Skeletal muscle cell (primary cell): ENCODE measurements around the gene FARSB.

Experiments used
- DNase-seq: peaks from one replicate; pipeline ENCODE4 v3.0.0-alpha.2; 2010; ENCODE audit warnings: low read depth
- H3K4me3 ChIP-seq: 2 replicates; pipeline ENCODE4 v1.5.1; 2011; ENCODE audit warnings: low read depth, mild to moderate bottlenecking, control low read depth, low read length, moderate library complexity

FARSB gene

GRCh38 chr2:222566229-222566628, 89.7 kb downstream of the FARSB start:
- H3K4me3 ChIP-seq = no peak overlapping the region
- no peak for DNase-seq

GRCh38 chr2:222563936-222564335, 92.0 kb downstream of the FARSB start:
- H3K4me3 ChIP-seq = no peak overlapping the region
- DNase-seq = no peak

- no peak overlapping the region for H3K4me3 ChIP-seq
- no peak for DNase-seq
Measured at GRCh38 chr2:222563106-222563718, 92.7 kb downstream of the FARSB start.

- H3K4me3 ChIP-seq = no peak overlapping the region
- DNase-seq = no peak
Measured at GRCh38 chr2:222561817-222562645, 93.9 kb downstream of the FARSB start.

GRCh38 chr2:222561151-222561550, 94.7 kb downstream of the FARSB start:
- no peak for DNase-seq
- H3K4me3 ChIP-seq = no peak overlapping the region

- no peak for DNase-seq
- H3K4me3 ChIP-seq = no peak overlapping the region
Measured at GRCh38 chr2:222554517-222554916, 101.4 kb downstream of the FARSB start.

- no peak for DNase-seq
- no peak overlapping the region for H3K4me3 ChIP-seq
Measured at GRCh38 chr2:222548992-222549391, 106.9 kb downstream of the FARSB start.

- H3K4me3 ChIP-seq = no peak overlapping the region
- no peak for DNase-seq
Measured at GRCh38 chr2:222547083-222547482, 108.8 kb downstream of the FARSB start.

GRCh38 chr2:222545823-222546795, 109.8 kb downstream of the FARSB start:
- no peak for DNase-seq
- no peak overlapping the region for H3K4me3 ChIP-seq

- no peak for DNase-seq
- no peak overlapping the region for H3K4me3 ChIP-seq
Measured at GRCh38 chr2:222544661-222545060, 111.2 kb downstream of the FARSB start.

GRCh38 chr2:222538535-222538934, 117.4 kb downstream of the FARSB start:
- no peak for DNase-seq
- H3K4me3 ChIP-seq = no peak overlapping the region

- no peak for DNase-seq
- H3K4me3 ChIP-seq = no peak overlapping the region
Measured at GRCh38 chr2:222535477-222535876, 120.4 kb downstream of the FARSB start.

GRCh38 chr2:222532315-222532714, 123.6 kb downstream of the FARSB start:
- no peak for DNase-seq

GRCh38 chr2:222526480-222527277, 129.2 kb downstream of the FARSB start:
- no peak overlapping the region for H3K4me3 ChIP-seq
- DNase-seq = no peak

More at GRCh38 chr2:222532315-222532714, 123.6 kb downstream of the FARSB start:
- H3K4me3 ChIP-seq = no peak overlapping the region

- no peak for DNase-seq
Measured at GRCh38 chr2:222525811-222526210, 130.1 kb downstream of the FARSB start.

GRCh38 chr2:222523783-222524544, 131.9 kb downstream of the FARSB start:
- no peak overlapping the region for H3K4me3 ChIP-seq
- DNase-seq = no peak

More at GRCh38 chr2:222525811-222526210, 130.1 kb downstream of the FARSB start:
- no peak overlapping the region for H3K4me3 ChIP-seq

- DNase-seq = no peak
- no peak overlapping the region for H3K4me3 ChIP-seq
Measured at GRCh38 chr2:222522082-222522481, 133.8 kb downstream of the FARSB start.

GRCh38 chr2:222521099-222521498, 134.8 kb downstream of the FARSB start:
- H3K4me3 ChIP-seq = no peak overlapping the region

More at GRCh38 chr2:222521099-222521498, 134.8 kb downstream of the FARSB start:
- DNase-seq = no peak
